ENCODE data around the gene FOCAD.

GRCh38 chr9:20835377-20836286 is 151.6 kb downstream of the FOCAD start:
- TF ChIP-seq, protein P1, sequence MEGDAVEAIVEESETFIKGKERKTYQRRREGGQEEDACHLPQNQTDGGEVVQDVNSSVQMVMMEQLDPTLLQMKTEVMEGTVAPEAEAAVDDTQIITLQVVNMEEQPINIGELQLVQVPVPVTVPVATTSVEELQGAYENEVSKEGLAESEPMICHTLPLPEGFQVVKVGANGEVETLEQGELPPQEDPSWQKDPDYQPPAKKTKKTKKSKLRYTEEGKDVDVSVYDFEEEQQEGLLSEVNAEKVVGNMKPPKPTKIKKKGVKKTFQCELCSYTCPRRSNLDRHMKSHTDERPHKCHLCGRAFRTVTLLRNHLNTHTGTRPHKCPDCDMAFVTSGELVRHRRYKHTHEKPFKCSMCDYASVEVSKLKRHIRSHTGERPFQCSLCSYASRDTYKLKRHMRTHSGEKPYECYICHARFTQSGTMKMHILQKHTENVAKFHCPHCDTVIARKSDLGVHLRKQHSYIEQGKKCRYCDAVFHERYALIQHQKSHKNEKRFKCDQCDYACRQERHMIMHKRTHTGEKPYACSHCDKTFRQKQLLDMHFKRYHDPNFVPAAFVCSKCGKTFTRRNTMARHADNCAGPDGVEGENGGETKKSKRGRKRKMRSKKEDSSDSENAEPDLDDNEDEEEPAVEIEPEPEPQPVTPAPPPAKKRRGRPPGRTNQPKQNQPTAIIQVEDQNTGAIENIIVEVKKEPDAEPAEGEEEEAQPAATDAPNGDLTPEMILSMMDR (conservative IDR thresholded peaks at IDR 0.05 in 1 of 2, IDR thresholded peaks at IDR 0.05 in 1 of 2; ENCODE audit: extremely low read depth in 1 of 2, insufficient read depth in 1 of 2, low read depth in 1 of 2, low read length in 2 of 2) = no peak
- no peak for TF ChIP-seq EZH2 (IDR thresholded peaks at IDR 0.05; ENCODE audit: borderline replicate concordance, low read length)
